GM21381 (cell line): Measurements from ENCODE around the gene MSI1.

ENCODE experiments used
- ATAC-seq: cut with Tn5 transposase; IDR thresholded peaks from one replicate; pipeline ENCODE4 v1.9.1; 2021; ENCODE audit warnings: mild to moderate bottlenecking, moderate library complexity; ENCODE audit not compliant: unreplicated experiment

The MSI1 gene

GRCh38 chr12:120377611-120378010, 8.6 kb upstream of the MSI1 start:
- no peak for ATAC-seq

- no peak for ATAC-seq
Observed at GRCh38 chr12:120376934-120377572, 8.1 kb upstream of the MSI1 start.

- ATAC-seq, result no peak
Observed at GRCh38 chr12:120376416-120376815, 7.5 kb upstream of the MSI1 start.

GRCh38 chr12:120376009-120376408, 7.0 kb upstream of the MSI1 start:
- no peak for ATAC-seq

GRCh38 chr12:120373683-120374082, 4.7 kb upstream of the MSI1 start:
- ATAC-seq, result no peak

- no peak for ATAC-seq
Observed at GRCh38 chr12:120370343-120371243, 1.6 kb upstream of the MSI1 start.

GRCh38 chr12:120369603-120370342, 809 bp upstream of the MSI1 start:
- no peak for ATAC-seq

GRCh38 chr12:120367924-120368788, 808 bp downstream of the MSI1 start:
- no peak for ATAC-seq

- ATAC-seq, result no peak
Observed at GRCh38 chr12:120367233-120367923, 1.6 kb downstream of the MSI1 start.

- no peak for ATAC-seq
Observed at GRCh38 chr12:120366845-120367232, 2.1 kb downstream of the MSI1 start.

- no peak for ATAC-seq
Observed at GRCh38 chr12:120366341-120366705, 2.6 kb downstream of the MSI1 start.

- no peak for ATAC-seq
Observed at GRCh38 chr12:120365675-120366340, 3.2 kb downstream of the MSI1 start.

- no peak for ATAC-seq
Observed at GRCh38 chr12:120364487-120364886, 4.5 kb downstream of the MSI1 start.

GRCh38 chr12:120363274-120363855, 5.6 kb downstream of the MSI1 start:
- no peak for ATAC-seq

- ATAC-seq, result no peak
Observed at GRCh38 chr12:120362516-120363273, 6.3 kb downstream of the MSI1 start.

- ATAC-seq, result no peak
Observed at GRCh38 chr12:120361506-120362208, 7.3 kb downstream of the MSI1 start.

- no peak for ATAC-seq
Observed at GRCh38 chr12:120359128-120359527, 9.8 kb downstream of the MSI1 start.
